OCI-LY3 (cell line): ENCODE measurements around the gene RANBP3L.

Source experiments
- H2AFZ ChIP-seq: fragments of 200-600, 300-600 bp; shearing (Covaris generic); 2 replicates; pipeline ENCODE4 v1.6.0; 2014; ENCODE audit warnings: antibody characterized with exemption, low read depth, low read length
- H3K27ac ChIP-seq: fragments of 200-600, 300-600 bp; sonication (generic); 2 replicates; pipeline ENCODE4 v1.5.1; 2014; ENCODE audit warnings: mild to moderate bottlenecking, low read length, moderate library complexity, mixed read lengths
- H3K27me3 ChIP-seq: fragments of 200-600, 300-600 bp; sonication (generic); 2 replicates; pipeline ENCODE4 v1.6.1; 2014; ENCODE audit warnings: low read depth, low read length, mixed read lengths
- H3K36me3 ChIP-seq: fragments of 200-600, 300-600 bp; sonication (generic); replicated peaks from 2 replicates; pipeline ENCODE3; 2014; ENCODE audit warnings: low read depth, low read length, mixed read lengths
- H3K4me1 ChIP-seq: fragments of 300-600, 200-600 bp; sonication (generic); 2 replicates; pipeline ENCODE4 v1.6.1; 2014; ENCODE audit warnings: low read length, mixed read lengths
- H3K4me2 ChIP-seq: fragments of 200-600, 300-600 bp; sonication (generic); 2 replicates; pipeline ENCODE4 v1.6.1; 2014; ENCODE audit warnings: low read length, mixed read lengths
- H3K4me3 ChIP-seq: fragments of 300-600, 200-600 bp; sonication (generic); 2 replicates; pipeline ENCODE4 v1.5.1; 2014; ENCODE audit warnings: antibody characterized with exemption, mild to moderate bottlenecking, low read length, moderate library complexity
- H3K79me2 ChIP-seq: fragments of 300-600, 200-600 bp; shearing (Covaris generic); 2 replicates; pipeline ENCODE4 v1.6.1; 2014; ENCODE audit warnings: mild to moderate bottlenecking, low read length, mixed read lengths
- H3K9ac ChIP-seq: fragments of 300-600, 200-600 bp; shearing (Covaris generic); 2 replicates; pipeline ENCODE4 v1.6.0; 2014; ENCODE audit warnings: mild to moderate bottlenecking, low read length, moderate library complexity
- H3K9me3 ChIP-seq: fragments of 200-600, 300-600 bp; shearing (Covaris generic); 2 replicates; pipeline ENCODE4 v1.6.1; 2014; ENCODE audit warnings: low read length, mixed read lengths; ENCODE audit not compliant: insufficient read depth
- H4K20me1 ChIP-seq: fragments of 200-600, 300-600 bp; sonication (generic); 2 replicates; pipeline ENCODE4 v1.6.1; 2016; ENCODE audit warnings: low read length, mixed read lengths; ENCODE audit not compliant: insufficient read depth
- CTCF ChIP-seq: fragments of 200-600, 300-600 bp; sonication (generic); IDR thresholded peaks from 2 replicates; pipeline ENCODE4 v1.5.1; 2014; ENCODE audit warnings: antibody characterized with exemption, low read length, low read depth
- EZH2phosphoT487 ChIP-seq: fragments of 200-600 bp; shearing (Covaris generic); IDR thresholded peaks from 2 replicates; pipeline ENCODE4 v1.6.1; 2018; ENCODE audit warnings: antibody characterized with exemption, mixed run types, low read depth

The RANBP3L gene

GRCh38 chr5:36323926-36324781 lies 22.5 kb upstream of the RANBP3L start:
- no peak overlapping the region for H3K27ac ChIP-seq
- no peak overlapping the region for H3K9ac ChIP-seq
- no peak overlapping the region for H3K4me3 ChIP-seq
- no peaks in the 10 kb centered on the region for H3K4me1 ChIP-seq
- H3K27me3 ChIP-seq = no peaks in the 10 kb centered on the region
- no peak overlapping the region for H2AFZ ChIP-seq
- no peaks in the 10 kb centered on the region for H4K20me1 ChIP-seq
- H3K79me2 ChIP-seq = no peaks in the 10 kb centered on the region
- no peaks in the 10 kb centered on the region for H3K9me3 ChIP-seq
- H3K36me3 ChIP-seq = no peaks in the 10 kb centered on the region
- TF ChIP-seq CTCF (no peak), EZH2phosphoT487 (no peak)
- no peak overlapping the region for H3K4me2 ChIP-seq

GRCh38 chr5:36312953-36313672 lies 11.4 kb upstream of the RANBP3L start:
- H3K9me3 ChIP-seq = no peaks in the 10 kb centered on the region

GRCh38 chr5:36311956-36312355 lies 10.3 kb upstream of the RANBP3L start:
- H3K4me3 ChIP-seq = no peak overlapping the region
- no peak overlapping the region for H2AFZ ChIP-seq
- H3K27ac ChIP-seq = no peak overlapping the region
- TF ChIP-seq EZH2phosphoT487 (no peak), CTCF (no peak)
- H3K4me2 ChIP-seq = no peak overlapping the region
- no peaks in the 10 kb centered on the region for H4K20me1 ChIP-seq
- H3K27me3 ChIP-seq = peaks cover 3% of the 10 kb centered on the region; the same call in 1 of the 2 replicates
- no peak overlapping the region for H3K9ac ChIP-seq
- H3K4me1 ChIP-seq = peaks cover 7% of the 10 kb centered on the region; the same call in 1 of the 2 replicates
- H3K79me2 ChIP-seq = no peaks in the 10 kb centered on the region
- H3K9me3 ChIP-seq = no peaks in the 10 kb centered on the region
- H3K36me3 ChIP-seq = no peaks in the 10 kb centered on the region

More at GRCh38 chr5:36312953-36313672, 11.4 kb upstream of the RANBP3L start:
- Histone ChIP-seq H3K27ac (no peak overlapping the region), H4K20me1 (no peaks in the 10 kb centered on the region), H3K4me3 (no peak overlapping the region), H2AFZ (no peak overlapping the region), H3K4me2 (no peak overlapping the region), H3K4me1 (peaks cover 7% of the 10 kb centered on the region; the same call in 1 of the 2 replicates), H3K79me2 (no peaks in the 10 kb centered on the region), H3K27me3 (peaks cover 3% of the 10 kb centered on the region; the same call in 1 of the 2 replicates), H3K36me3 (no peaks in the 10 kb centered on the region), H3K9ac (no peak overlapping the region)
- TF ChIP-seq CTCF (no peak), EZH2phosphoT487 (no peak)

- Histone ChIP-seq H3K4me2 (peak overlapping the region; percentile 17), H4K20me1 (no peaks in the 10 kb centered on the region), H3K36me3 (no peaks in the 10 kb centered on the region), H3K4me3 (no peak overlapping the region), H2AFZ (no peak overlapping the region), H3K79me2 (no peaks in the 10 kb centered on the region), H3K4me1 (peaks cover 7% of the 10 kb centered on the region; the same call in 1 of the 2 replicates), H3K9ac (no peak overlapping the region), H3K9me3 (no peaks in the 10 kb centered on the region), H3K27ac (no peak overlapping the region), H3K27me3 (peaks cover 3% of the 10 kb centered on the region; the same call in 1 of the 2 replicates)
- TF ChIP-seq EZH2phosphoT487 = no peak
- no peak for TF ChIP-seq CTCF
Observed at GRCh38 chr5:36310138-36310537, 8.4 kb upstream of the RANBP3L start.
